ENCODE measurements around the gene MMP20.

DNA sequence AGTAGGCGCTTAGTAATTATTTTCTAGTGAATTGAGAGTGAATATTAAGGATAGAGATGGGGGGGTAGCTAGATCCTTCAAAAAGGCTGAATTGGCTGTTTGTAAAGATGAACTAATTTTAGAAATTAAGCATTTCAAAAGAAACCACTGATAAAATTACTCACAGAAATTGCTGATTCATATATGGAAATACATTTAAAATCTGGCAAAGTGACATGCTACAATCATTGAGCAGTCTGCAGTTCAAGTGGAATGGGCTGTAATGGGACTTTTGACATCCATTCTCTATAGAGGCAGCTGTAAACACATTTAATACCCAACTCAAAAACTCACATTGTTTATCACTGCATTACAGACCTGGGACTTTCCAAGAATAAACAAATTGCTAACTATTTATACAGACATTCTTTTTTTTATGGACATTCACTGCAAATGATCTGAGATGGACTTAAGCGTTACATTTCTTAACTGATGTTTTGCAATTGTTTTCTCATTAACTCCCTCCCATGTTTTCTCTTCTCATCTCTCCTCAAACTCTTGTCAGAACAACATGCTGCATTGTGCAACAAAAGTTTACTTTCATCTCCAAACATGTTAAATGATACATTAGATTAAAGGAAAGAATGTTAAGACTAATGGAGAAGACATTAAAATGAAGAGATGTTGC is 52.4 kb downstream of the MMP20 start:
- TF ChIP-seq CTCF (conservative IDR thresholded peaks at IDR 0.05; ENCODE audit: low read depth, low read length) = no peak
- TF ChIP-seq EZH2 (IDR thresholded peaks at IDR 0.05; ENCODE audit: borderline replicate concordance, low read depth, low read length, poor library complexity, severe bottlenecking) = no peak
